Measurements from ENCODE around the gene SLC66A3. TPM values are rescaled to one million over a fixed set of nuclear protein-coding genes. Genes with fewer than 3 reads are reported as not detected.

Gene SLC66A3
- total RNA-seq, 1 experiment from 2014 or later, result 13.3 TPM

DNA sequence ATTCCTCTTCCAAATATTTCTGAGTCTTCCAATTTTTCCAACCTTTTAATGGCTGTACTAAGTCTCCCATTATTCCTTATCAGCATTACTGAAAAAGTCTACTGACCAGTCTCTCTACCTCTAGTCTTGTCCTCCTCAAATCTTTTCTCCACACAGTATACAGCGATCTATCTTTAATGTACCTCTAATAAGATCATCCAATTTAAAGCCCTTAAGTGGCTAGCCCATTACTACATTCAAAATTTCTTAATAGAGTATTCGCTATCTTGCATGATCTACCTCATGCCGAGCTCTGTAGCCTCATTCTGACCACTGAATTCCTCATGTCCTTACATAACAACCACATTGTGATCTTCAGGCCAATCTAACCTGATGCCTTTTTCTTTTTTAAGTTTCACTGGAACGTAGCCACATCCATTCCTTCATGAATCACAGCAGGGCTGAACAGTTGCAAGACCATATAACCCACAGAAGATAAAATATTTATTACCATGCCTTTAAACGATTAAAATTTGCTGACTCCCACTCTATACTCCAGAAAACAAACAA lies 57.9 kb downstream of the SLC66A3 start:
- Histone ChIP-seq H2BK20ac (ENCODE audit: low read depth, low read length, poor library complexity, severe bottlenecking) (no peak overlapping the region), H3K23me2 (ENCODE audit: insufficient read length, low read depth, low read length, poor library complexity, severe bottlenecking) (no peaks in the 10 kb centered on the region), H3K18ac (ENCODE audit: insufficient read length, low read depth, low read length) (no peak overlapping the region), H3K79me2 (ENCODE audit: insufficient read depth, low read length) (no peaks in the 10 kb centered on the region), H3K4me2 (ENCODE audit: insufficient read depth, insufficient read length, low read length) (no peak overlapping the region), H4K5ac (ENCODE audit: insufficient read length, low read depth, low read length) (no peak overlapping the region), H2AFZ (ENCODE audit: low read length) (no peak overlapping the region), H2AK5ac (ENCODE audit: insufficient read length, low read length) (no peak overlapping the region), H3K79me1 (ENCODE audit: insufficient read depth, low read depth, low read length, poor library complexity, severe bottlenecking) (no peaks in the 10 kb centered on the region), H3K27me3 (ENCODE audit: insufficient read depth, low read length) (no peaks in the 10 kb centered on the region), H2BK120ac (ENCODE audit: low read depth, low read length, poor library complexity, severe bottlenecking) (no peak overlapping the region), H3K9me3 (ENCODE audit: control insufficient read depth, low read depth, low read length) (no peaks in the 10 kb centered on the region), H2BK15ac (ENCODE audit: low read depth, low read length) (no peak overlapping the region), H3T11ph (ENCODE audit: low read length) (no peak overlapping the region), H3K4me1 (ENCODE audit: insufficient read depth, low read length) (no peaks in the 10 kb centered on the region), H3K4ac (ENCODE audit: low read depth, low read length) (no peak overlapping the region), H3K14ac (ENCODE audit: insufficient read depth, low read length) (no peak overlapping the region), H3K27ac (ENCODE audit: insufficient read length, low read depth, low read length) (no peak overlapping the region), H2BK12ac (ENCODE audit: insufficient read length, low read depth, low read length) (no peak overlapping the region), H3K9ac (ENCODE audit: extremely low read depth, insufficient read length, low read length) (no peak overlapping the region), H4K91ac (ENCODE audit: insufficient read length, low read depth, low read length) (no peak overlapping the region), H3K56ac (ENCODE audit: insufficient read length, low read depth, low read length) (no peak overlapping the region), H4K8ac (replicated peaks; ENCODE audit: insufficient read length, low read depth, low read length) (no peak overlapping the region), H2BK5ac (ENCODE audit: insufficient read length, low read length) (no peak overlapping the region), H4K20me1 (ENCODE audit: control insufficient read depth, insufficient read depth, insufficient read length) (no peaks in the 10 kb centered on the region), H3K23ac (ENCODE audit: insufficient read length, low read depth, low read length) (no peak overlapping the region)
- WGBS (ENCODE audit: extremely low coverage, insufficient read length, low lambda C conversion rate), result no CpG with 5 or more reads among the region's 5 CpGs
- Mint-ChIP-seq H3K27me3 (ENCODE audit: low read depth) (no peaks in the 10 kb centered on the region), H3K27ac (no peak overlapping the region), H3K36me3 (ENCODE audit: insufficient read depth in 1 of 3, low read depth in 3 of 3) (peaks cover 21 to 68% (median 41%) of the 10 kb centered on the region in 3 experiments), H3K4me3 (no peak overlapping the region), H3K4me1 (no peaks in the 10 kb centered on the region), H3K9me3 (no peaks in the 10 kb centered on the region)
- TF ChIP-seq, protein P1, sequence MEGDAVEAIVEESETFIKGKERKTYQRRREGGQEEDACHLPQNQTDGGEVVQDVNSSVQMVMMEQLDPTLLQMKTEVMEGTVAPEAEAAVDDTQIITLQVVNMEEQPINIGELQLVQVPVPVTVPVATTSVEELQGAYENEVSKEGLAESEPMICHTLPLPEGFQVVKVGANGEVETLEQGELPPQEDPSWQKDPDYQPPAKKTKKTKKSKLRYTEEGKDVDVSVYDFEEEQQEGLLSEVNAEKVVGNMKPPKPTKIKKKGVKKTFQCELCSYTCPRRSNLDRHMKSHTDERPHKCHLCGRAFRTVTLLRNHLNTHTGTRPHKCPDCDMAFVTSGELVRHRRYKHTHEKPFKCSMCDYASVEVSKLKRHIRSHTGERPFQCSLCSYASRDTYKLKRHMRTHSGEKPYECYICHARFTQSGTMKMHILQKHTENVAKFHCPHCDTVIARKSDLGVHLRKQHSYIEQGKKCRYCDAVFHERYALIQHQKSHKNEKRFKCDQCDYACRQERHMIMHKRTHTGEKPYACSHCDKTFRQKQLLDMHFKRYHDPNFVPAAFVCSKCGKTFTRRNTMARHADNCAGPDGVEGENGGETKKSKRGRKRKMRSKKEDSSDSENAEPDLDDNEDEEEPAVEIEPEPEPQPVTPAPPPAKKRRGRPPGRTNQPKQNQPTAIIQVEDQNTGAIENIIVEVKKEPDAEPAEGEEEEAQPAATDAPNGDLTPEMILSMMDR (conservative IDR thresholded peaks at IDR 0.05), result no peak
- no peak for DNase-seq
